HepG2 (cell line): ENCODE data around the gene NEK9. TPM values are rescaled to one million over a fixed set of nuclear protein-coding genes. Genes with fewer than 3 reads are reported as not detected.

Source experiments
- HCFC1 ChIP-seq: fragments of 150-350 bp; IDR thresholded peaks from 2 replicates; pipeline ENCODE4 v1.6.1; 2014; ENCODE audit warnings: low read depth, low read length
- SKI ChIP-seq: fragments of 450-650 bp; IDR thresholded peaks from one replicate; pipeline ENCODE4 v1.6.1; 2018; ENCODE audit warnings: mild to moderate bottlenecking; ENCODE audit not compliant: partially characterized antibody
- SP5 ChIP-seq: IDR thresholded peaks from 2 replicates; pipeline ENCODE4 v1.6.1; 2016; ENCODE audit warnings: low read depth, borderline replicate concordance
- TBP ChIP-seq: sonication (generic); formaldehyde crosslinking; IDR thresholded peaks from 2 replicates; pipeline ENCODE4 v1.5.0; 2020; ENCODE audit warnings: missing genetic modification reagents
- TP53 ChIP-seq: sonication (generic); formaldehyde crosslinking; conservative IDR thresholded peaks from 2 replicates; pipeline ENCODE4 v1.4.0; 2020; ENCODE audit warnings: missing genetic modification reagents
- ZNF484 ChIP-seq: sonication (generic); formaldehyde crosslinking; IDR thresholded peaks from 2 replicates; pipeline ENCODE4 v1.5.1; 2020; ENCODE audit warnings: mild to moderate bottlenecking, low read depth, missing genetic modification reagents, borderline replicate concordance
- ZNF550 ChIP-seq: sonication (generic); formaldehyde crosslinking; IDR thresholded peaks from 2 replicates; pipeline ENCODE4 v1.4.0; 2020; ENCODE audit warnings: mild to moderate bottlenecking, missing genetic modification reagents, borderline replicate concordance
- polyA plus RNA-seq, 8 experiments: library from polyadenylated mRNA; depleted of rRNA in 3 of 8; stranded (reverse) in 7 of 8; unstranded in 1 of 8; fragments of >200 nt; fragmentation: Illumina TruSeq in 4 of 8; extraction: Trizol in 4 of 8; gene quantifications; 2 replicates each; pipeline versions ENCODE4 v1.2.1 to v1.2.3, GENCODE V29; 2011 to 2016; ENCODE audit warnings: low read depth in 4 of 8, missing spikeins in 1 of 8, mixed read lengths in 1 of 8; ENCODE audit not compliant: insufficient read depth in 1 of 8
- total RNA-seq, 5 experiments: library from RNA; depleted of rRNA; stranded (reverse); fragments of >200 nt; fragmentation: Illumina TruSeq; extraction: Trizol; gene quantifications; 2 replicates each; pipeline ENCODE4 v1.2.3, GENCODE V29; 2016; ENCODE audit warnings: low read depth in 1 of 5
- TF ChIP-seq, protein P1 (sequence below): sonication (generic); formaldehyde crosslinking; IDR thresholded peaks from 2 replicates; pipeline ENCODE4 v1.4.0; 2020; ENCODE audit warnings: missing genetic modification reagents
- TF ChIP-seq, protein P2 (sequence below): sonication (generic); formaldehyde crosslinking; IDR thresholded peaks from 2 replicates; pipeline ENCODE4 v1.5.0; 2020; ENCODE audit warnings: mild to moderate bottlenecking, missing genetic modification reagents
- TF ChIP-seq, protein P3 (sequence below): sonication (generic); formaldehyde crosslinking; IDR thresholded peaks from 2 replicates; pipeline ENCODE4 v1.8.1; 2023; ENCODE audit warnings: mild to moderate bottlenecking, moderate library complexity, missing genetic modification reagents
- TF ChIP-seq, protein P4 (sequence below): sonication (generic); formaldehyde crosslinking; IDR thresholded peaks from 2 replicates; pipeline ENCODE4 v1.5.0; 2020; ENCODE audit warnings: missing genetic modification reagents
- TF ChIP-seq, protein P5 (sequence below): IDR thresholded peaks from 2 replicates; pipeline ENCODE4 v1.6.1; 2012; ENCODE audit warnings: low read depth, low read length, improper control_type of control experiment
- TF ChIP-seq, protein P6 (sequence below): sonication (generic); formaldehyde crosslinking; IDR thresholded peaks from 2 replicates; pipeline ENCODE4 v1.4.0; 2020; ENCODE audit warnings: missing genetic modification reagents

Gene NEK9
- total and polyA plus RNA-seq, 2 of the 13 experiments (the other 11 are each of a cell fraction or from before 2014, with no cell fraction given) = 16.5 to 27.3 TPM

DNA sequence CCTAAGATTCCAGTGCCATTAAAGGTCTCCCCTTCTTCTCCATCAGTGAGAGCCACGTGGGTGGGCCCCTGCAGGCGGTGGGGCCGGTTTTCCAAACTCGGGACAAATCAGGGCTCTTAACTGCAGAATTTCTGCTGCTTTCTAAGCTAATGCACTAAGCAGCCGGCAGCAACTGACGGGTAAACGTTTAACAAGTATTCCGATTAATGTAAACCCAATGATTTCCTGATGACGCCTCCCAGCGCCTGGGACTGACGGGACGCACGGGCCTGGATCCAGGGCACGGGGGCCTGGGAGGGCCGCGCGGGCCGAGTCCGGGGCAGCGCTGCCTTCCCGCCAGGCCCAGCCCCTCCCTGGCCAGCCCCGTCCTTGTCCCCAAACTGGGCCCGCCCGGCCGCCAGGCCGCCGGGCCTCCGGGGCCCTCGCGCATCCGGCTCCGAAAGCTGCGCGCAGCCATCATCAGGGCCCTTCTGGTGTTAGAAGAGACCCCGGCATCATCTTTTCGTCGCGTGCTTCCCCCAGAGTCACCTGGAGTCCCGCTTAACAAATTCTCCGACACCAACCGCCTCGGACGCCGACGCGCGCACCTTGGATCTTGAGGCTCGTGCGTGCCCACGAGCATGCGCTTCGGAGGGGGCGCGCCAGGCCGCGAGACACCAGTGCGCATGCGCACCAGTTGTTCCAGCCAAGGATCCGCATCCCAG is 75.8 kb downstream of the NEK9 start, which contains the start of gene MLH3 (continued):
- TF ChIP-seq ZNF484 (no peak), HCFC1 (no peak), SKI (no peak), ZNF550 (CRISPR knock-in tag) (peak; percentile 90; the same call in 1 of the 2 replicates), SP5 (CRISPR knock-in tag) (no peak), TBP (CRISPR knock-in tag) (no peak), TP53 (no peak)
- TF ChIP-seq, protein P1, sequence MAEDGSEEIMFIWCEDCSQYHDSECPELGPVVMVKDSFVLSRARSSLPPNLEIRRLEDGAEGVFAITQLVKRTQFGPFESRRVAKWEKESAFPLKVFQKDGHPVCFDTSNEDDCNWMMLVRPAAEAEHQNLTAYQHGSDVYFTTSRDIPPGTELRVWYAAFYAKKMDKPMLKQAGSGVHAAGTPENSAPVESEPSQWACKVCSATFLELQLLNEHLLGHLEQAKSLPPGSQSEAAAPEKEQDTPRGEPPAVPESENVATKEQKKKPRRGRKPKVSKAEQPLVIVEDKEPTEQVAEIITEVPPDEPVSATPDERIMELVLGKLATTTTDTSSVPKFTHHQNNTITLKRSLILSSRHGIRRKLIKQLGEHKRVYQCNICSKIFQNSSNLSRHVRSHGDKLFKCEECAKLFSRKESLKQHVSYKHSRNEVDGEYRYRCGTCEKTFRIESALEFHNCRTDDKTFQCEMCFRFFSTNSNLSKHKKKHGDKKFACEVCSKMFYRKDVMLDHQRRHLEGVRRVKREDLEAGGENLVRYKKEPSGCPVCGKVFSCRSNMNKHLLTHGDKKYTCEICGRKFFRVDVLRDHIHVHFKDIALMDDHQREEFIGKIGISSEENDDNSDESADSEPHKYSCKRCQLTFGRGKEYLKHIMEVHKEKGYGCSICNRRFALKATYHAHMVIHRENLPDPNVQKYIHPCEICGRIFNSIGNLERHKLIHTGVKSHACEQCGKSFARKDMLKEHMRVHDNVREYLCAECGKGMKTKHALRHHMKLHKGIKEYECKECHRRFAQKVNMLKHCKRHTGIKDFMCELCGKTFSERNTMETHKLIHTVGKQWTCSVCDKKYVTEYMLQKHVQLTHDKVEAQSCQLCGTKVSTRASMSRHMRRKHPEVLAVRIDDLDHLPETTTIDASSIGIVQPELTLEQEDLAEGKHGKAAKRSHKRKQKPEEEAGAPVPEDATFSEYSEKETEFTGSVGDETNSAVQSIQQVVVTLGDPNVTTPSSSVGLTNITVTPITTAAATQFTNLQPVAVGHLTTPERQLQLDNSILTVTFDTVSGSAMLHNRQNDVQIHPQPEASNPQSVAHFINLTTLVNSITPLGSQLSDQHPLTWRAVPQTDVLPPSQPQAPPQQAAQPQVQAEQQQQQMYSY (CRISPR knock-in tag) = peak; percentile 58; the same call in 1 of the 2 replicates
- TF ChIP-seq, protein P2, sequence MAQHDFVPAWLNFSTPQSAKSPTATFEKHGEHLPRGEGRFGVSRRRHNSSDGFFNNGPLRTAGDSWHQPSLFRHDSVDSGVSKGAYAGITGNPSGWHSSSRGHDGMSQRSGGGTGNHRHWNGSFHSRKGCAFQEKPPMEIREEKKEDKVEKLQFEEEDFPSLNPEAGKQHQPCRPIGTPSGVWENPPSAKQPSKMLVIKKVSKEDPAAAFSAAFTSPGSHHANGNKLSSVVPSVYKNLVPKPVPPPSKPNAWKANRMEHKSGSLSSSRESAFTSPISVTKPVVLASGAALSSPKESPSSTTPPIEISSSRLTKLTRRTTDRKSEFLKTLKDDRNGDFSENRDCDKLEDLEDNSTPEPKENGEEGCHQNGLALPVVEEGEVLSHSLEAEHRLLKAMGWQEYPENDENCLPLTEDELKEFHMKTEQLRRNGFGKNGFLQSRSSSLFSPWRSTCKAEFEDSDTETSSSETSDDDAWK (CRISPR knock-in tag) = no peak
- TF ChIP-seq, protein P3, sequence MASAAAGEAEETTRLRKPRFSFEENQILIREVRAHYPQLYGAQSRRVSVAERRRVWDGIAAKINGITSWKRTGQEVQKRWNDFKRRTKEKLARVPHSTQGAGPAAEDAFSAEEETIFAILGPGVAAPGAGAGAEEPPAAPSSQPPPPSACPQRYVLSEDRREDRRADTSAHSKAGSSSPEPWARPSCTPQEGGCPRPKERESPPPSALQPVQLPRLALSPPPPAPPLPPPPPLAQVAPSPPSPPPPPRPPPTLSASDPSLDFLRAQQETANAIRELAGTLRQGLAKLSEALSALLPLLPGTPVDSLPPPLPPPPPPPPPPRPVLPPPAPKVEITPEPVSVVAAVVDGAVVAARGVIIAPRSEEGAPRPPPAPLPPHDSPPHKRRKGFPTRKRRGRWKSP (CRISPR knock-in tag) = 0 out of 2 replicates have a peak, but pooled peaks have one; percentile 39
- TF ChIP-seq, protein P4, sequence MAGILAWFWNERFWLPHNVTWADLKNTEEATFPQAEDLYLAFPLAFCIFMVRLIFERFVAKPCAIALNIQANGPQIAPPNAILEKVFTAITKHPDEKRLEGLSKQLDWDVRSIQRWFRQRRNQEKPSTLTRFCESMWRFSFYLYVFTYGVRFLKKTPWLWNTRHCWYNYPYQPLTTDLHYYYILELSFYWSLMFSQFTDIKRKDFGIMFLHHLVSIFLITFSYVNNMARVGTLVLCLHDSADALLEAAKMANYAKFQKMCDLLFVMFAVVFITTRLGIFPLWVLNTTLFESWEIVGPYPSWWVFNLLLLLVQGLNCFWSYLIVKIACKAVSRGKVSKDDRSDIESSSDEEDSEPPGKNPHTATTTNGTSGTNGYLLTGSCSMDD (CRISPR knock-in tag) = peak; percentile 76; the same call in 1 of the 2 replicates
- TF ChIP-seq, protein P5, sequence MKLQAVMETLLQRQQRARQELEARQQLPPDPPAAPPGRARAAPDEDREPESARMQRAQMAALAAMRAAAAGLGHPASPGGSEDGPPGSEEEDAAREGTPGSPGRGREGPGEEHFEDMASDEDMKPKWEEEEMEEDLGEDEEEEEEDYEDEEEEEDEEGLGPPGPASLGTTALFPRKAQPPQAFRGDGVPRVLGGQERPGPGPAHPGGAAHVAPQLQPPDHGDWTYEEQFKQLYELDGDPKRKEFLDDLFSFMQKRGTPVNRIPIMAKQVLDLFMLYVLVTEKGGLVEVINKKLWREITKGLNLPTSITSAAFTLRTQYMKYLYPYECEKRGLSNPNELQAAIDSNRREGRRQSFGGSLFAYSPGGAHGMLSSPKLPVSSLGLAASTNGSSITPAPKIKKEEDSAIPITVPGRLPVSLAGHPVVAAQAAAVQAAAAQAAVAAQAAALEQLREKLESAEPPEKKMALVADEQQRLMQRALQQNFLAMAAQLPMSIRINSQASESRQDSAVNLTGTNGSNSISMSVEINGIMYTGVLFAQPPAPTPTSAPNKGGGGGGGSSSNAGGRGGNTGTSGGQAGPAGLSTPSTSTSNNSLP = no peak
- TF ChIP-seq, protein P6, sequence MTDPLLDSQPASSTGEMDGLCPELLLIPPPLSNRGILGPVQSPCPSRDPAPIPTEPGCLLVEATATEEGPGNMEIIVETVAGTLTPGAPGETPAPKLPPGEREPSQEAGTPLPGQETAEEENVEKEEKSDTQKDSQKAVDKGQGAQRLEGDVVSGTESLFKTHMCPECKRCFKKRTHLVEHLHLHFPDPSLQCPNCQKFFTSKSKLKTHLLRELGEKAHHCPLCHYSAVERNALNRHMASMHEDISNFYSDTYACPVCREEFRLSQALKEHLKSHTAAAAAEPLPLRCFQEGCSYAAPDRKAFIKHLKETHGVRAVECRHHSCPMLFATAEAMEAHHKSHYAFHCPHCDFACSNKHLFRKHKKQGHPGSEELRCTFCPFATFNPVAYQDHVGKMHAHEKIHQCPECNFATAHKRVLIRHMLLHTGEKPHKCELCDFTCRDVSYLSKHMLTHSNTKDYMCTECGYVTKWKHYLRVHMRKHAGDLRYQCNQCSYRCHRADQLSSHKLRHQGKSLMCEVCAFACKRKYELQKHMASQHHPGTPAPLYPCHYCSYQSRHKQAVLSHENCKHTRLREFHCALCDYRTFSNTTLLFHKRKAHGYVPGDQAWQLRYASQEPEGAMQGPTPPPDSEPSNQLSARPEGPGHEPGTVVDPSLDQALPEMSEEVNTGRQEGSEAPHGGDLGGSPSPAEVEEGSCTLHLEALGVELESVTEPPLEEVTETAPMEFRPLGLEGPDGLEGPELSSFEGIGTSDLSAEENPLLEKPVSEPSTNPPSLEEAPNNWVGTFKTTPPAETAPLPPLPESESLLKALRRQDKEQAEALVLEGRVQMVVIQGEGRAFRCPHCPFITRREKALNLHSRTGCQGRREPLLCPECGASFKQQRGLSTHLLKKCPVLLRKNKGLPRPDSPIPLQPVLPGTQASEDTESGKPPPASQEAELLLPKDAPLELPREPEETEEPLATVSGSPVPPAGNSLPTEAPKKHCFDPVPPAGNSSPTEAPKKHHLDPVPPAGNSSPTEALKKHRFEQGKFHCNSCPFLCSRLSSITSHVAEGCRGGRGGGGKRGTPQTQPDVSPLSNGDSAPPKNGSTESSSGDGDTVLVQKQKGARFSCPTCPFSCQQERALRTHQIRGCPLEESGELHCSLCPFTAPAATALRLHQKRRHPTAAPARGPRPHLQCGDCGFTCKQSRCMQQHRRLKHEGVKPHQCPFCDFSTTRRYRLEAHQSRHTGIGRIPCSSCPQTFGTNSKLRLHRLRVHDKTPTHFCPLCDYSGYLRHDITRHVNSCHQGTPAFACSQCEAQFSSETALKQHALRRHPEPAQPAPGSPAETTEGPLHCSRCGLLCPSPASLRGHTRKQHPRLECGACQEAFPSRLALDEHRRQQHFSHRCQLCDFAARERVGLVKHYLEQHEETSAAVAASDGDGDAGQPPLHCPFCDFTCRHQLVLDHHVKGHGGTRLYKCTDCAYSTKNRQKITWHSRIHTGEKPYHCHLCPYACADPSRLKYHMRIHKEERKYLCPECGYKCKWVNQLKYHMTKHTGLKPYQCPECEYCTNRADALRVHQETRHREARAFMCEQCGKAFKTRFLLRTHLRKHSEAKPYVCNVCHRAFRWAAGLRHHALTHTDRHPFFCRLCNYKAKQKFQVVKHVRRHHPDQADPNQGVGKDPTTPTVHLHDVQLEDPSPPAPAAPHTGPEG = peak; percentile 93
